ENCODE data around the gene KIFBP.
A peak's percentile ranks its signal among the peaks of the same experiment; 100 is the strongest.

Gene KIFBP

DNA sequence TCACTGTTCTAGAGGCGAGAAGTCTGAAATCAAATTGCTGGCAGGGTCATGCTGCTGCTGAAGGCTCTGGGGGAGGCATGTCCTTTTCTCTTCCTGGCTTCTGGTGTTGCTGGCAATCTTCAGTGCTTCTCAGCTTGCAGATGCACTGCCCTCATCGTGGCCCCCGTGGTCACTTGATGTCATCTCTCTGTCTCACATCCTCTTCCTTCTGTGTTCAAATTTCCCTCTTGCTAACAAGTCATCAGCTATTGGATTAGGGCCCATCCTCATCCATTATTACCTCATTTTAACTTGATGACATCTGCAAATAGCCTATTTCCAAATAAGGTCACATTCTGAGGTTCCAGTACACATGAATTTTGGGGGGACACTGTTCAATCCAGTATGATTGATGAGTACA, 62.7 kb downstream of the KIFBP start:
- no peak for DNase-seq (ENCODE audit: low read depth in 2 of 2)

DNA sequence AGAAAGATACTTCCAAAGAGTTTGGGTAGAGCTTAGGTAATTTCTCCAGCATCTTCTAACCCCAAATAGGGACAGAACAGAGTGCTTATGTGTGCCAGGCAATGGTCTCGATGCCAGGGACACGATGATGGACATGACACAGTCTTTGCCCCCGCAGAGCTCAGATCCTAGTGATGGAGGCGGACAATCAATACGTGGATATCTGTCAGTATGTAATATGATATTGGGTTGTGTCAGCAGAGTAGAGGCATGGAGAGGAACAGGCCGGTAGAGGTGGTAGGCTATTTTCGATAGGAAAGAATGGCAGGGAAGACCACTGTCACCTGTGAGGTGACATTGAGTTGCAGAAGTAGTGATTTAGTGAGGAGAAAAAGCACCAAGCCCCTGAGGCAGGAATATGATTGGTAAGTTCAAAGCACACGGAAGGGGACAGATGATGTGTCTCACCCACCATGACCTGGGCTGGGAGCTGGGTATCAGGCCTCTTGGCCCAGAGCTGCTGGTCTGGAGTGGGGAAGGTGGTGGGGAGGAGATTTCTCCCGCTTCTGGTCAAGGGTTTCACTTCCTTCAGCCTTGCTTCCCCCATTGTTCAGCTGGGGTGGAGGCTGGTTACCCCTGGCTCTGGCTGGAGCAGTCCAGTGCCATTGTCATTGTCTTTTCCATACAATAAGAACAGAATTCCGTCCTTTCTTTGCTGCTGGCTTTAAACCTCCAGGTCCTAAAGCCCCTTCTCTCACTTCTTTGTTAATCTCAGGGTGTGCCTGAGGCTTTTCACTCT, 63.3 kb downstream of the KIFBP start:
- DNase-seq (ENCODE audit: low read depth in 2 of 2), result no peak

- no peak for DNase-seq (ENCODE audit: low read depth in 2 of 2)
These were observed 64.1 kb downstream of the KIFBP start for GRCh38 chr10:69052736-69053135.

DNA sequence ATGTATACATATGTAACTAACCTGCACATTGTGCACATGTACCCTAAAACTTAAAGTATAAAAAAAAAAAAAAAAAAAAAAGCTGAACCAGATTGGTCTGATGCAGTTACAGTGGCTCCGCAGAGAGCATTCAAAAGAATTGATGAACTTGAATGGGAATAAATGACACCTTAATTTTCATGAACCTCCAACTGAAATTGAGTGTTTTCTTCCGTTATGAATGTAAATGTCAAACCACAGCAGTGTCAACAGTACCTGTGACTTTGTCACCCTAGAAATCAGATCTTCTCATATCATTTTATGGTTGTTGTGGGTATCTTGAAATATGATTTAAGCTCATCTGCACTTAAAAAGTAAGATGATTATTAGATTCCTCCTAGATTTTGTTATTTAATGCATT, 66.6 kb downstream of the KIFBP start:
- DNase-seq (ENCODE audit: low read depth in 2 of 2), result no peak

GRCh38 chr10:69056129-69056528, 67.5 kb downstream of the KIFBP start:
- no peak for DNase-seq (ENCODE audit: low read depth in 2 of 2)

DNA sequence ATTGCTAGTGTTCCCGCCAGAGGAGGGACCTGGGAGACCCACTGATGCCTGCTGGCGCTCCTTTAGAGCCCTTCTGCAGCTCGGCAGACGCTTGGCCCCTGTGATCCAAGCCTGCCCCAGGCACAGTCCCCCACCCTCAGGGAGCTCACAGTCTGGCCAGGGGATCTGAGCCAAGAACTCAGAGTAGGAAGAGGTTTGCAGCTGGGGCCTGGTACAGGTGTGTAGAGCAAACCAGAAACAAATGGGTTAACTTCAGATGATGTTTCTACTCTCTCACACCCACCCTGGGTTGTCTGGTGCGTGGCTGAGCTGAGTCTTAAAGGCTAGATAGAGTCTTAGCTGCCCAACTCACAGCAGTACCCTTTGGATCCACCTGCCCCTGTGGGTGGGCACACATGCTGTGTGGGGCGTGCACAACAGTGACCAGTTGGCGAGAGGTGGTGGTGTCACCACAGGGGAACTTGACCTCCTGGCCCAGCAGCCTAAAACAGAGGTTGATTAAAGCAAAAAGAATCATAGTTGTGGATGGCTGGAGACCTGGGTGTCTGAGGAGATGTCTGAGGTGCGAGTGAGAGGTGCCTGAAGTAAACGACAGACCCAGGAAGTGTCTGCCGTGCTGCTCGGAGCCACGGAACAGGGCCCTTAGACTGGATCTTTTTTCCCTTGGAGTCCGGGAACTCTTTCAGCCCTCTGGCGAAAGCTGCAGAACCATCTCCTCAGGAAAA, 68.1 kb downstream of the KIFBP start:
- DNase-seq (ENCODE audit: low read depth in 2 of 2), result no peak

- no peak for DNase-seq (ENCODE audit: low read depth in 2 of 2)
These were observed 68.8 kb downstream of the KIFBP start for GRCh38 chr10:69057261-69057950.

- DNase-seq (ENCODE audit: low read depth in 2 of 2), result no peak
These were observed 69.3 kb downstream of the KIFBP start for GRCh38 chr10:69057951-69058297.

DNA sequence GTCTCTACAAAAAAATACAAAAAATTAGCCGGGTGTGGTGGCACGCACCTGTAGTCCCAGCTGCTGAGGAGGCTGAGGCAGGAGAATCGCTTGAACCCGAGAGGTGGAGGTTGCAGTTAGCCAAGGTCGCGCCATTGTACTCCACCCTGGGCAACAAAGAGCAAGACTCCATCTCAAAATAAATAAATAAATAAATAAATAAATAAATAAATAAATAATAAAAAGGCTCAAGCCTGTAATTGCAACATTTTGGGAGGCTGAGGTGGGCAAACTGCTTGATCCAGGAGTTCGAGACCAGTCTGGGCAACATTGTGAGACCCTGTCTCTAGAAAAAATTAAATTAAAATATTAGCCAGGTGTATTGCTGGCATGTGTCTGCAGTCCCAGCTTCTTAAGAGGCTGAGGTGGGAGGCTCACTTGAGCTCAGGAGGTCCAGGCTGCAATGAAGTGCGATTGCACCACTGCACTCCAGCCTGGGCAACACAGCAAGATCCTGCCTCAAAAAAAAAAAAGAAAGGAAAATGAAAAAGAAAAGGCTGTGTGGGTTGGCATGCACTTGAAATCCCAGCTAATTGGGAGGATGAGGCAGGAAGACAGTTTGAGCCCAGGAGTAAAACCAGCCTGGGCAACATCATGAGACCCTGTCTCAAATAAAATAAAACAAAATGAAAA, 71.7 kb downstream of the KIFBP start:
- DNase-seq (ENCODE audit: low read depth in 2 of 2), result no peak

DNA sequence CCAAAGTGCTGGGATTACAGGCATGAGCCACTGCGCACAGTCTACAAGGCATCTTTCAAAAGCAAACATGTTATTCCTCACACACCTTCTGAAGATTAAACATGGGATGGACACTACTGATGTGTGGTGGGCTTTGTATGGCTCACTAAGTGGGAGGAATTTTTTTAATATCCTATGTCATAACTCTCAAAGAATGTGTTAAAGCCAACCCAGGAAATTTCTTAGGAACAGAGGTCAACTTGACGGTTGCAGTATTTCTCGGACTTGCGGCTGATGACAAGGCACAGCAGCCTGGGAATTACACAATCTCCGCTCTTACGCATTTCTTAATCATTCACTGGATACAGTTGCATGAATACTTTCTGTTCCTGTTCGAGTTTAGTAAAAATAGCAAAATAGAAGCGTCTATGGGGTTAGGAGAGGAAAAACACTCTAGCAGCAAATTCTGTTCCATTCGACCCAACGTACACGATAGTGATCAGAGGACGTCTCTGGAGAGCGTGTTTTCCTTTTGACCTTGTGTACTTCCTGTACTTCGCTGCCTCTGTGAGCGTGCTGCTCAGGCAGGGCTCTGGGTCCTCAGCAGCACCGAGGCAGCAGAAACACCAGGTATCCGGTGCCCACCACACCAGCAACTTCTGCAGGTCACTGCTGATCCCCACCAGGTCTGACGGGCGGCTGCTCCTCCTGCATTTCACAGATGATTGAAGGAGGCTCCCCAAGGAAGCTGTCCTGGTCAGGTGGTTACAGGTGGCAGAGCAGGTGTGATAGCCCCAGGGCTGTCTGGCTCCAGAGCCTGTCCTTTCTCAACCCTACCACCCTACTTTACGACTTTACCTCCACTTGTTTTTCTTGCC, 72.9 kb downstream of the KIFBP start:
- no peak for DNase-seq (ENCODE audit: low read depth in 2 of 2)

- no peak for DNase-seq (ENCODE audit: low read depth in 2 of 2)
These were observed 74.3 kb downstream of the KIFBP start for GRCh38 chr10:69062901-69063300.

DNA sequence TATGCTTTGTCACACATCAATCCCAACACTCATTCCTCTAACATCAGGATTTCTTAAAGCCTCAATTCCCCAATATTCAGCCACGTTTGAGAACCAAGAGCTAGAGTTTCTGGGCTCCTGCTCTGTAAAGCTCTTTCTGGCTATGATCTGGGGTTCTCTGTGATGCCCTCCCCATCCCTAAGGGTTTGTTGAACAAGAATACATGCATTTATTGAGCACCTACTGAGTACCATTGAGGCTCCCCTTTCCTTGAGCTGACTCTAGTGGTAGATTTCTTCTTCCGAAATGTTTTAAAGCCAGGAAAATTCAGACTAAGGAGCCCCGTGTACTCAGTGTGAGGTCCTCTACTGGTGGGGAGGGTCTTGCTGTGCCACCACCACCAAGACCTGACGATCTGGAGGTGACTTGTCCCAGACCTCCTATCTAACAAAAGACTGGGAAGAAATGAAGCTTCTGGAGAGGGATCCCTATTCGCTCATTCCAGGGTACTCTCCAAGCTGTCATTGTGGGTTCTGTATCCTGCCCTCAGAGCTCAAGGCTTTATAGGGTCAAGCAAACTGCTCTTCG, 76.2 kb downstream of the KIFBP start:
- DNase-seq (ENCODE audit: low read depth in 2 of 2), result no peak

DNA sequence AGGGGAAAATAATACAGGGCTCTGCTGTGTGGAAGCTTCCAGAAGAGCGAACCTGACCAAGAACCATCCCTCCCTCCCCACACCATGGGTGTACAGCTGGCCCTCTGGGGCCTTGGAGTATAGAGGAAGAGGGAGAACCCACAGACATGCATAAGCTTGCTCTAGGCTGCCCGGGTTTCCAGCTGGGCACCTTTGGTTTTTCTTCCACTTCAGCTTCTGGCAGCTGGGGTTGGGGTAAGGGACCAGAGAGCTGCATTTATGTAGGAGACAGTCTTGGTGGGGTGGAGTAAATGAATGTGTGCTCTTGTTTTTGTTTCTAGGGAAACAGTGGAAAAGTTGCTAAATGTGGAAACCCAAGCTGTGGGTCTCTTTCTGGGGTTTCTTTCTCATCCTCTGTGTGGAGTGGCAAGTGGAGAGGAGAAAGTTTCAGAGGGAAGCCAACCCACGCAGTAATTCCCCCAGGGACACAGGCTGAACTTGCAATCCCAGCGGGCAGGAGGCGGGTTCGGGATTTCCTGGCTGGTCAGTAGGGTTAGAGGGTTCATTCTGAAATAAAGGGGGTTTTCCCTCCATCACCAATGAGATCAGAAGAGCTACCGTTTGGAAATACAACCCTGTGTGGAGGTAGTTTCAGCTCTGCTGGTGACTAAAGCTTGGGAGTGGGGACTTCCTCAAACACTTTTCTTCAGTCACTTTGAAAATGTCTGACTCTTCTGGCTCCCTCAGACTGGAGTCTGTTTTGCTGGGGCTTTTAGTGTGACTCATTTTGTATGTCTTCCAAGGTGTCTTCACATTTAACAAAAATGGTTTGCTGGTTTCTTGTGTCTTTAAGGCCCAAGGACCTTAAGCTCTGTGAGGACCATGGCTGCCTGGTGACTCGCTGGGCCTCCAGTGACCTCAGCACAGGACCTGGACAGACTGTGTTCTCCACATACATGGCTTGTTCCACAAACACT, 77.1 kb downstream of the KIFBP start:
- DNase-seq (ENCODE audit: low read depth in 2 of 2), result peak in 1 of 2 donors; percentile 50
